ENCODE data around the gene TCEA2.

The TCEA2 gene

GRCh38 chr20:64106981-64107735, 44.2 kb downstream of the TCEA2 start, which contains the start of gene NPBWR2:
NPBWR2 (minus strand) TSS chr20:64107565; CDS start chr20:64106831, 734 bp downstream.
- Mint-ChIP-seq H3K27ac (no peak within 1 kb of the TSS), H3K9me3 (no peaks in the 10 kb centered on the region), H3K4me3 (no peak within 1 kb of the TSS), H3K36me3 (ENCODE audit: low read depth) (no peaks in the 10 kb centered on the region), H3K27me3 (peaks cover 12% of the 10 kb centered on the region), H3K4me1 (peaks cover 9% of the 10 kb centered on the region)
- ATAC-seq (peak; percentile 56), DNase-seq (peak; percentile 33)

DNA sequence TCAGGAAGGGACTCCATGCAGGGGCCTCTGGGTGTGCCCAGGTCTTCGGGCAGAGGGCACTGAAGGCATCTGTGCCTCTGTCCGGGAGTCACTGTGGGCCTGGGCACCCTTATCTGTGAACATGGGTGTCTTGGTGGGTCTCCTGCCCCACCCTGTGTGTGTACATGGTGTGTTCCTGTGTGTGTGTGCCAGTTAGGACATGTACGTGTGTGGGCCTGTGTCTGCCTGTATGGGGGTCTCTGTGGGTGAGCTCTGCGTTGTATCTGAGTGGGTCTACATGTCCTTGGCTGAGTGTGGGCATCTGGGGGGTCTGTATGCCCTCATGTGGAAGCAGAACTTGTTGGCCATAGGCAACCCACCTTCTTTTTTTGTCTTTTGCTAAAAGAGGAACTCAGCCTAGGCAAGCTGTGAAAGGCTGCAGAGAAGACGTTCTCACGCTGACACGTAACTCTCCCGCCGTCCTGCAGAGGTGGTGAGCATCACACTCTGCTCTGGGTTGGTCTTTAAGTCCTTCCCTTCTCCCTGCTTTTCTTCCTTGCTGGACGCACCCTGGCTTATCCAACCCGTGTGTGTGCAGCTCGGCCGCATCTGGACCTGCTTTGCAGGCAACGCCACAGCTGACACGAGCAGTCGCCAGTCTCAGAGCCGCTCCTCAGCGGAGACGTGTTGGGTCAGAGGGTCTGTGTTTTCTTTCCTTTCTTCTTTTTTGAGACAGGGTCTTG, 44.9 kb downstream of the TCEA2 start:
- DNase-seq (no peak), ATAC-seq (no peak)
- H3K9me3 Mint-ChIP-seq: no peaks in the 10 kb centered on the region
- H3K27me3 Mint-ChIP-seq: peaks cover 8% of the 10 kb centered on the region
- no peak overlapping the region for H3K4me3 Mint-ChIP-seq
- H3K27ac Mint-ChIP-seq: no peak overlapping the region
- peaks cover 6% of the 10 kb centered on the region for H3K4me1 Mint-ChIP-seq
- H3K36me3 Mint-ChIP-seq (ENCODE audit: low read depth): no peaks in the 10 kb centered on the region

- Mint-ChIP-seq H3K36me3 (ENCODE audit: low read depth) (no peaks in the 10 kb centered on the region), H3K4me1 (peaks cover 6% of the 10 kb centered on the region), H3K4me3 (no peak overlapping the region), H3K9me3 (no peaks in the 10 kb centered on the region), H3K27ac (no peak overlapping the region), H3K27me3 (no peaks in the 10 kb centered on the region)
- ATAC-seq (no peak), DNase-seq (no peak)
These were observed 46.0 kb downstream of the TCEA2 start for GRCh38 chr20:64108731-64109681.

DNA sequence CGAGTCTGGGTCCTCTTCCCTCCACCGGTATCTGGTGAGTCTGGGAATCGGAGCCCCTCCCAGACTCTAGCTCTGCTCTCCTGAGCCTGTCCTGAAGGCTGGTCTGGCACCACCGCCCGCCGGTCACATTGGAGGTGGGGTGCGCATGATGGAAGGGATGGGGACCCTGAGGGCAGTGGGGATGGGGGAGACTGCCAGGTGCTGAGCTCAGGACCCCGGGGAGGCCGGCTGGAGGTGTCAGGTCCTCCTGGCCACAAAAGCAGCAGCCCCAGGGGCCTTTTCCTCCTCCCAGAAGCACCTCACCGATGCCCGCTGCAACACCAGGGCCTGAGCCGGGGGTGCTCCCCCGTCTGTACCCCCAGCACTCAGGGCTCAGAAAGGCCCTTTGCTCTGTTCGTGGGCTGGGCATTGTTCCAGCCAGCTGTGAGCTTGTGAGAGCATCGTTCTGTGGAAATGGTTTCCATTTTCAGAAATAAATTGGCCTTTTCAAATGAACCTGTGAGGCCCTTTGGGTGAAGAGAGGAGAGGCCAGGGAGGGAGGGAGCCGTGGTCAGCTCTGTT, 46.9 kb downstream of the TCEA2 start:
- H3K4me1 Mint-ChIP-seq: peaks cover 6% of the 10 kb centered on the region
- no peak overlapping the region for H3K27ac Mint-ChIP-seq
- DNase-seq (no peak), ATAC-seq (no peak)
- no peak overlapping the region for H3K4me3 Mint-ChIP-seq
- H3K27me3 Mint-ChIP-seq: no peaks in the 10 kb centered on the region
- H3K9me3 Mint-ChIP-seq: no peaks in the 10 kb centered on the region
- H3K36me3 Mint-ChIP-seq (ENCODE audit: low read depth): no peaks in the 10 kb centered on the region

DNA sequence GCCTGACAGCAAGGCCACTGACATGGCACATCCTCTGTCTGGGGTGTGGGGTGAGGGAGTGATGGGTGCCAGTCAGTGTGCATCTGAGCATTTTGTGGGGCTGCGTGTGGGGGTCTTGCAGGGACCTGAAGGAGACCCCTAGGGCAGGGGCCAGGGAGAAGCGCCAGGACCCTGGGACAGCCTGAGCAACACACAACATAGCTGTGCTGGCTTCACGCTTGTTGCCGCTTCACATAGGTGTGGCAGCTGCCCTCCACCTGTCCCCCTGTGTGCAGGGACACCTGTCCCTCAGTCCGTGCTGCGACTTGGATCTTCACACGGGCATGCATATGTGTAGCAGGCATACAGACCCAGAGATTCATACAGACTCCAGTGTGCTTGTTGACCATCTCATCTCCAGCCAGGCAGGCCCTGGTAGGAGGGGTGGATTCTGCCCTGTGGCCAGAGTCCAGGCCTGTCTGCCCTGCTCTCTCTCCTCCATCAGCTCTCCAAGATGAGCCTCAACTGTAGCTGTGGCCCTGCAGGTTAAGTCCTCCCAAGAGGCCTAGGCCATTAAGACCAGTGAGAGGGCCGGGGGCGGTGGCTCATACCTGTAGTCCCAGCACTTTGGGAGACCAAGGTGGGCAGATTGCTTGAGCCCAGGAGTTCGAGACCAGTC, 47.5 kb downstream of the TCEA2 start:
- no peak overlapping the region for H3K27ac Mint-ChIP-seq
- no peaks in the 10 kb centered on the region for H3K27me3 Mint-ChIP-seq
- H3K4me1 Mint-ChIP-seq: peaks cover 6% of the 10 kb centered on the region
- no peaks in the 10 kb centered on the region for H3K36me3 Mint-ChIP-seq (ENCODE audit: low read depth)
- no peak overlapping the region for H3K4me3 Mint-ChIP-seq
- ATAC-seq: no peak
- no peak for DNase-seq
- no peaks in the 10 kb centered on the region for H3K9me3 Mint-ChIP-seq

- ATAC-seq (no peak), DNase-seq (no peak)
- no peak overlapping the region for H3K27ac Mint-ChIP-seq
- H3K36me3 Mint-ChIP-seq (ENCODE audit: low read depth): no peaks in the 10 kb centered on the region
- no peaks in the 10 kb centered on the region for H3K27me3 Mint-ChIP-seq
- no peaks in the 10 kb centered on the region for H3K9me3 Mint-ChIP-seq
- peaks cover 6% of the 10 kb centered on the region for H3K4me1 Mint-ChIP-seq
- H3K4me3 Mint-ChIP-seq: no peak overlapping the region
These were observed 49.0 kb downstream of the TCEA2 start for GRCh38 chr20:64111841-64112641.

- Mint-ChIP-seq H3K27me3 (no peaks in the 10 kb centered on the region), H3K4me1 (peaks cover 3% of the 10 kb centered on the region), H3K9me3 (no peaks in the 10 kb centered on the region), H3K27ac (no peak overlapping the region), H3K36me3 (ENCODE audit: low read depth) (no peaks in the 10 kb centered on the region), H3K4me3 (no peak overlapping the region)
- ATAC-seq (no peak), DNase-seq (no peak)
These were observed 49.9 kb downstream of the TCEA2 start for GRCh38 chr20:64112691-64113443.

- Mint-ChIP-seq H3K4me3 (no peak overlapping the region), H3K9me3 (no peaks in the 10 kb centered on the region), H3K27me3 (no peaks in the 10 kb centered on the region), H3K4me1 (no peaks in the 10 kb centered on the region), H3K27ac (no peak overlapping the region), H3K36me3 (ENCODE audit: low read depth) (no peaks in the 10 kb centered on the region)
- DNase-seq (no peak), ATAC-seq (no peak)
These were observed 50.4 kb downstream of the TCEA2 start for GRCh38 chr20:64113444-64113775.

DNA sequence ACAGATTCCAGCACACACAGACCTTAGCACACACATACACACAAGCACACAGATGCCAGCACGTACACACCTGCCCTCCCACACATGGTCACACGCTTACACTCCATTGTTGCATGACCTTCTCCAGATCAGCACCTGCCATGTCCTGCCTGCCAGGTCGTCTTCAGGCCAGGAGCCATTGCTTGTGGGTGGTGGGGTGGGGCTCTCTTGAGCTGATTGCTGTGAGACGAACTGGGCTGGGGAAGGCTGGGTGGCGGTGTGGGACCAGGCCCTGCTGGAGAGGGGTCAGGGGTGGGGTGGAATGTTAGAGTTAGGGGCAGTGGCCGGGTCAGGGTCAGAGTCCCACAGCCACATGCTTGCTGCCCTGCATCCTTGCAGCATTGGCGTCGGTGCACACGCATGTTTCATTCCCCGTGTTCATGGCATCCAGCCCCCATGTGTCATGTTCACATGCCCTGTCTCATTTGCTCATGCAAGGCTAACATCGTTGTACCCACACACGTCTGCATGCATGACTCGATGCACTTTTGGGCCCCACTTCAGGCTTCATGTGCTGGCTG, 50.9 kb downstream of the TCEA2 start:
- ATAC-seq (no peak), DNase-seq (no peak)
- H3K27me3 Mint-ChIP-seq: no peaks in the 10 kb centered on the region
- no peak overlapping the region for H3K4me3 Mint-ChIP-seq
- no peak overlapping the region for H3K27ac Mint-ChIP-seq
- H3K36me3 Mint-ChIP-seq (ENCODE audit: low read depth): no peaks in the 10 kb centered on the region
- H3K4me1 Mint-ChIP-seq: no peaks in the 10 kb centered on the region
- H3K9me3 Mint-ChIP-seq: no peaks in the 10 kb centered on the region

DNA sequence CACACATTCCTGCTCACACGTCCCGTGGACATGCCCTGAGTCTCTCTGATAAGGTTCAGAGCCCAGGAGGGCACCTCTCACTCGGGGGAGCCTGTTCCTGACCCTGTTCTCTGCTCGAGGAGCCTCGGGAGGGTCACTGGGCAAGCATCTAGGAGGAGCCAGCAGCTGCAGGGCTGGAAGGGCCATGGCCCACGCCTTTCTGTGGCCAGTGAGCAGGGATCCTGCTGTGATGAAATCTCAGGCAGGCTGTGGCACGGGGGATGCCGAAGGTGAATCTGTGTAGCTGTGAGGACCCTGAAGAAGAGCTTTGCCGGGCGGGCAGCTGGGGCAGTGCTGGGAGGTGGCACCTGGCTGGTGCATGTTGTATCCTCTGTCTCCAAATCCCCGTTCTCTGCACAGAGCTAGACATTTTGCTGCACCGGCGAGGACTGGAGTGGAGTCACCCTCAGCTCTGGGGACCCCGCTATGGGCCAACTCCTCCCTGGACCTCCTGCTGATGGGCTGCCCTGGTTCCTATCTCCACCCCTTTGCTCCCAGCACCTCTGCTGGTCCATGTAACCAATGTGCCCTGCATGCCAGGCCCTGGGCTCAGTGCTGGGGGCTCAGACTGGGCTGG, 51.5 kb downstream of the TCEA2 start:
- Mint-ChIP-seq H3K9me3 (no peaks in the 10 kb centered on the region), H3K36me3 (ENCODE audit: low read depth) (no peaks in the 10 kb centered on the region), H3K27ac (no peak overlapping the region), H3K27me3 (no peaks in the 10 kb centered on the region), H3K4me3 (no peak overlapping the region), H3K4me1 (no peaks in the 10 kb centered on the region)
- no peak for DNase-seq
- no peak for ATAC-seq

GRCh38 chr20:64115171-64115911, 52.3 kb downstream of the TCEA2 start:
- no peak overlapping the region for H3K4me3 Mint-ChIP-seq
- DNase-seq: no peak
- no peaks in the 10 kb centered on the region for H3K27me3 Mint-ChIP-seq
- H3K36me3 Mint-ChIP-seq (ENCODE audit: low read depth): no peaks in the 10 kb centered on the region
- peaks cover 7% of the 10 kb centered on the region for H3K4me1 Mint-ChIP-seq
- ATAC-seq: no peak
- no peaks in the 10 kb centered on the region for H3K9me3 Mint-ChIP-seq
- H3K27ac Mint-ChIP-seq: no peak overlapping the region

- Mint-ChIP-seq H3K36me3 (ENCODE audit: low read depth) (no peaks in the 10 kb centered on the region), H3K9me3 (no peaks in the 10 kb centered on the region), H3K4me3 (no peak overlapping the region), H3K4me1 (peaks cover 9% of the 10 kb centered on the region), H3K27me3 (no peaks in the 10 kb centered on the region), H3K27ac (no peak overlapping the region)
- DNase-seq (no peak), ATAC-seq (no peak)
These were observed 53.0 kb downstream of the TCEA2 start for GRCh38 chr20:64116016-64116415.

Data from activated naive CD8-positive, alpha-beta T cell treated with anti-CD3 and anti-CD28 coated beads, Interleukin-2, amount 50 U/mL, for 24 hours (primary cell).